Activated CD4-positive, alpha-beta T cell treated with anti-CD3 and anti-CD28 coated beads, Interleukin-2, Interleukin-6, amounts not matched to agents 100 ng/mL and 50 ng/mL, durations not matched to agents 16 hours and 8 hours (primary cell): Measurements from ENCODE around the gene RILP.

Experiments used
- DNase-seq: peaks from one replicate; pipeline ENCODE4 v3.0.0-alpha.2; 2020

Gene RILP

DNA sequence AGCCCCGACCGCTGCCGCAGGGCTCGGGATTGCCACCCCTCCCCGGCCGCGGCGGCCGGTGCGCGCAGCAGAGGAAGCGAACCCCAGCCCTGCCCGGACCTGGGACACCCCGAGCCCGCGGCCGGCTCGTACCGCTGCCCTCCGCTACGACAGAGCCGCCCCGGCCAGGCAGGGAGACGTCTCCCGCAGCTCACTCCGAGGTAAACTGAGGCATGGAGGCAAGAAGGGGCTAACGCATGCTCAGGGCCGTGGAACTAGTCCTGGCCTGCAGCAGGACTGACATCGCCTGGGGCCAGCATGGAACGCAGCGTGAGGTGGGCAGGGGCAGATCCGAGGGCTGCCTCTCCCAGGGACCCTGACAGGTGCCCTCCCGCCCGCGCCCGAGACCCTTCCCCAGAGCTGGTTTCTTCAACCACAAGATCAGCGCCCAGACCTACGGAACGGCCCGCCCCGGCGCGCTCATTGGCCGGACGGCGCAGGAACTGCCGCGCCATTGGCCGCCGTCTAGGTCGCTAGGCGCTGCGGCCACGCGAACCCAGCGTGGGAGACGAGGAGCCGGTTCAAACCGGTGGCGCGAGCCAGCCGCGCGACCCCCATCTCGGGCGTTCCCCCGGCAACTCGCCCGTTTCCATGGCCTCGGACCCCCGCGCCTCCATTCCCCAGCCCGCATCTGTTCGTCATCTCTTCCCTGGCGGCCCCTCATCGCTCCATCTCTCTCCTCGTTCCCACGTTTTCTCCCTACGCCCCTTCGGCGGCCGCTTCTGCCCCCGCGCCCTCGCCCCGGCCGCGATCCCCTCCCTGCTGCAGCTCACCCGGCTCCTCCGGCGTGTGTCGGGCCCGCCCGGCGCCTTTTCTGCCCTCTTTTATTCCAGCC, 21.4 kb downstream of the RILP start, which contains the start of gene SLC43A2:
Gene SLC43A2, minus strand, starts transcription at position 853 of the 874 bp plus-strand sequence. CDS start 960 bp downstream, outside the sequence.
- DNase-seq: peak; percentile 83

DNA sequence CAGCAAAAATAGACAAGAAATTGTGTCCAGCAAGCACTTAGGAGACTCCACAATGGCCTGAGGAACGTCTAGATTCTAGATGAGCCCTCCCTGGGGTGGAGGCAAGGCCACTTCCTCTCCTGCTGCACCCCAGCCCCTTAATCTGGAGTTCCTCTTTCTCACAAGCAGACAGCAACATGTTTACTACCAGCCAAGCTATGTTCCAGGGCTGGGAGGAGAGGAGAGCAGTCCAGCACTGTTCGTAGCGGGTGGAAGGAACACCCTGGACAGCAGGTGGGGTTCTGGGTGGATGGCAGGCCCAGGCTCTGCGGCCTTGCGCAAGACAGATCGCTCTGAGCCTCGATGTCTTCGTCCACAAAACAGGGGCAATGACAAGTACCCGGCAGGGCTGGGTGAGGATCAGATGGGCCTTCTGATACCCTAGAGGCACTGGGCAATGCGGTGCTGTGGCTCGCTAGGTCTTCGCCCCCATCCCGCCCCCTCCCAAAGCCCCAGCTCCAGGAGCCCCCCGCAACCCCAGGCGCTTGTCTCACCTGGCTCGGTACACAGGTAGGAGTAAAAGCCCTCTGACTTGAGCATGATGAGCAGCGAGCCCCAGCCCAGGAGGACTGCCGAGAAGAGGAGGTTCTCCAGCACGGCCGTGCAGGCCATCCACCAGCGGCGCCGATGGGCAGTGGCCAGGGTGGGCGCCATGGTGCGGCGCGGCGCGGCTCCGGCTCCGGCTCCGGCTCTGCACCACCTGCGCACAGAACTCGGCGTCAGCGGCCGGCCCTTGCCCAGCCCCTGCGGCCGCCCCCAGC, 22.3 kb downstream of the RILP start:
- DNase-seq: no peak

DNA sequence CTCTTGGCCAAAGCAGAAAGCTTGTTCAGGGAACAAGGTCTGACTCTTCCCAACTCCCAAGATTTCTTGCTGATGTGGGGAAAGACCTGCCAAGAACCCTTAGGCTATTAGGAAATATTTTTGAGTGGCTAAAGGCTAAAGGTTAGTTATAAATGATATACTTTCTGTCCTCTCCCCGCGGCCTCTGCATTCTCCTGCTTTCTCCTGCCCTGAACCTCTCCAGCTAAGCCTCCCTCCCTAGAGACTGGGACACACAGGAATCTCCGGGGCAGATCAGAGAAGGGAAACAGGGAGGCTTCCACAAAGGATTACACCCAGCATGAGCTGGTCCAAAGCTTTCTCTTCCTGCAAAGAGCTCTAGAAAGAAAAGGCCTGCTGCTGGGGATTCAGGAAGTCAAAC, 23.3 kb downstream of the RILP start:
- no peak for DNase-seq

DNA sequence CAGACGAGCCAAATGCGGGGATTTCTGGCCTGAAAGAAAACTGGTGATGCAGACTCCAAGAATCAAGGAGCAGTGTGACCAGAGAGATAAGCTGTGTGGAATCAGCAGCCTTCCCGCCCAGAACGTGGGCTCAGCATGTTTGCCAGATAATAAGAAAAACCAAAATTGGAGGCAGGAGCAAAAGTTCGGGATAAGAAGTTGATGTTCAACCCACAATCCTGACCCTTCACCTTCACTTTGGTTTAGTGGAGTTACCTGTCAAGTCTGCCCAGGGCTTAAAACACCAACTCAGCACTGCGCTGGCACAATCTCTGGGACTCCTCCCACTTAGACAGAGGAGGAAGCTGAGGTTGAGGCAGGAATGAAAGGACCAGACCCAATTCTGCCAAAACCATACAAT, 24.1 kb downstream of the RILP start:
- no peak for DNase-seq

DNA sequence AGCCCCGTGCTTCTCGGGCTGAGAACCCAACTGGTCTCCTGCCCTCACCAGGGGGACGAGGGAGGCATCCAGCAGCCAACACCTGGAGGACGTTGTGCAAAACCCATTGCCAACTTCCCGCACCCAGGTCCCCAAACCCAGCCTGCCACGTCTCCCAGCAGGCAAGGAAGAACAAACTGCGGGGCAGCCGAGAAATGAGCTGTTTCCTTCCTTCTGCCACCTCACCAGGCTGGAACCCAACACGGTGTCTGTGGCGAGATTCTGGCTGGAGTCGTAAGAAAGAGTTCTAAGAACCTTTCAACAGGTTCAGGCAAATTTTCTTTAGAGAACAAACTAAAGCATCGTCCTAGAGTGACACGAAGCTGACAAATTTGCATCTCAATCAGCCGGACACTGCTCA, 24.6 kb downstream of the RILP start:
- no peak for DNase-seq

DNA sequence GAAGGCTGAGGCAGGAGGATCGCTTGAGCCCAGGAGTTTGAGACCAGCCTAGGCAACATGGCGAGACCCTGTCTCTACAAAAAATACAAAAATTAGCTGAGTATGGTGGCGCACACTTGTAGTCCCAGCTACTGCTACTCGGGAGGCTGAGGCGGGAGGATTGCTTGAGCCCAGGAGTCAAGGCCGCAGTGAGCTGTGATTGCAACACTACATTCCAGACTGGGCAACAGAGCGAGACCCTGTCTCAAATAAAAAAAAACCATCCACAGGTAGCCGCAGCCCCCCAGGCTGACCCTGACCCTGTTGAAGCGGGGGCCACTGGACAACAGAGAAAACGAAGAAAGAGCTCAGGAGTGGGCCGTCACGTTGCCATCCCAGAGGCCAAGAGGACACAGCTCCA, 25.0 kb downstream of the RILP start:
- no peak for DNase-seq

DNA sequence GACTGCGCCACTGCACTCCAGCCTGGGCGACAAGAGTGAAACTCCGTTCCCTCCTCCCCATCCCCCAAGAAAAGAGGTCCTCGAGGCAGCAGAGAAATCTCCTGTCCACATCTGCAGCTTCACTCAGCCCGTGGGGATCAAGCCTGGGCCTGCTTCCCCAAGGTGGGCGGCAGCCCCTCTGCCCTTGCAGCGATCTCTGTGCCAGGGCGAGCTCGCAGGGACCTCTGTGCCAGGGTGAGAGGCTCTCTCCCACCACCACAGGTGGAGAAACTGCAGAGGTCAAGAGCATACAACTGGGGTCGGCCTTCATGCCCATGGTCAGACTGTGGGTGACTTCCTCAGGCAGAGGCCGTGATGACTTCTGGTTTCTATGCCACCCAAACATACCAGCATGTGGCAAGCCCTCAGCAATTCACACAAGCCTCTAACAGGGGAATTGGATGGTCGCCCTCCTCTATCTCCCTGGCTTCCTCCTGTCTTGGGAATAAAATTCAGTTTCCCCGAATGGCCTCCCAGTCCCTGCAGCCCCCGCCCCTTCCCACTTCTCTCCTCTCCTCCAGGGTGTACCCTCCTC, 26.5 kb downstream of the RILP start:
- DNase-seq: no peak

DNA sequence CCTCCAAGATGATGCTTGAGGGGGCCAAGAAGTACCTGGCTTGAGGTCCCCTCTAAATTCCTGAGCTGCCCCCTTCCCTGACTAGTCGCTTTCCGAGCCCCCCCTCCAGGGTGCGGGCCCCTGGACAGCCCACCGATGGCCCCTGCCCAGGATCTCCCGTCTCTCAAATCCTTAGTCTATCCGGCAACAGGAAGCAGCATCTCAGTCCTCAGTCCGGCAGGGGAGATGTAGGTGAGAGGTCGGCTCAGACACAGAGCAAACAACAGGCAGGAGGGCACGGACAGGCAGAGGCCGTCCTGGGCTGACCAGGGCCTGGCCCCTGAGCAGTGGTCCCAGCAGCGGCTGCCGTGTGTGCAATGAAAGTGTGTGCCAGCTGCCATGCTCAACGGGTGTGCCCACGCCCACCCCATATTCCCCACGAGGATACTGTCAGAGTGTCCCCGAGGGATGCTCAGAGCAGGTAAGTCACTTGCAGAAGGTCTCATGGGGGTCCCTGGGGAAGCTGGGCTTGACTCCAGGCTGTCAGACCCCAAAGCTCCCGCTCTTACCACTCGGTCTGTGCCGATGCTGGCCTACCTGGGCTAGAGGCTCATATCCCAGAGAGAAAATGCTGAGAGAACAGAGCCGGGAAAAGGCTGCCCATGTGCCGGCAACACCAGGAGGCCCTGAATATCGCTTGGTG, 28.3 kb downstream of the RILP start:
- DNase-seq: no peak

DNA sequence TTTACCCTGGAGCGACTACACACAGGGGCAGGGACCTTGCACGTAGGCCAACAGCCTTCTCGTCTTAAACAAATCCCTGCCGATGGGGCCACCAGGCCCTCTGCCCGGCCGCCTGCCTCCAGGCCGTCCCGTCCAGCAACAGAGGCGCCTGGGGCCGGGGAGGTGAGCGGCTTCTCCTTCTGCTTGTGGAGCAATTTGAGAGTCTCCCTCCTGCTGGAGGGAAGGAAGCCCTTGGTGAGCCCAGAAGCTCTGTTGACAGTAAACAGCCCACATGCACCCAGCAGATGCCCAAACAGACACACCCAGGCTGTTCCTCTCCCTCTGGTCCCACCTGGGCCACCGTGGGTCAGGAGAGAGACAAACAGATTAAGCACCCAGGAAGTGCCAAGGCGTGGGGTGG, 29.2 kb downstream of the RILP start:
- DNase-seq: no peak

DNA sequence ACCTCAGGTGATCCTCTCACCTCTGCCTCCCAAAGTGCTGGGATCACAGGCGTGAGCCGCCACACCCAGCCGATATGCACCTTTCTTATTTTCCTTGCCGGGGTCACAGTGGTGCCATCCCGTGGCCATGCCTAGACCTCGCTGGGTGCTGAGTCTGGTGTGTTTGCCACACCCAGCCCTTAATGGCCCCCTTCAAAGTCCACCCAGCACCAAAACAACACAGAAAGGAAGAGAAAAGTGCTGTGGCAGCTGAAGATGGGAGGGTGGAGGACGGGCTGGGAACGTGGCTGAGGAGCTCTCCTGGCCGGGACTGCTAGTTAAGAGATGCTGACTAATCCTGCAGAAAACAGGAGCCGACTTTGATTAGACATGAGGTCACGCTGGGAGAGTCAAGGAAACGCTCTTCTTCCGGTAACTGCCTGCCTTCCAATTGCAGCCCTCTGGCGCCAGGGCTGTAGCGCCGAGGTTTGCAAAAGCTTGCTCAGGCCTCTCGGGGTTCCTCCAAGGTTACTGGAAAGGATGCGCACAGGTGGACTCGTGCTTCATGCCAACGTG, 32.0 kb downstream of the RILP start:
- no peak for DNase-seq

DNA sequence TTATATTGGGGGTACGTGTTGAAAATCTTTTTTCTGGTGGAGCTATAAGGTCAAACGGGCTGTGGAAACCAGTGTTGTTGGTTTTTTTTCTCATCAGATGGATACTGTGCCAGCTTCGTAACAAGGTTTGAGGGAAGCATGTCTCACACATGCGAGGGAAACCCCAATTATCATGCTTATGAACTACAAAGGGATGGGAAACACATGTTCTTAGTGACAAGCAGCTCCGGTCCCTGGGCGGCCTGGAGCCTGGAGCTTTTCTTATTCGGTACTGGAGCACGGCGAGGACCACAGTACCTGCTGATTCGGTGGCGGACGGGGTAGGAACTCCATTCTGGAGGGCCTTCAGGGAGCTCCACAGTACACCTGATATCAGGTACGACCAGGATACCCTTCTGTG, 33.6 kb downstream of the RILP start:
- DNase-seq: no peak

DNA sequence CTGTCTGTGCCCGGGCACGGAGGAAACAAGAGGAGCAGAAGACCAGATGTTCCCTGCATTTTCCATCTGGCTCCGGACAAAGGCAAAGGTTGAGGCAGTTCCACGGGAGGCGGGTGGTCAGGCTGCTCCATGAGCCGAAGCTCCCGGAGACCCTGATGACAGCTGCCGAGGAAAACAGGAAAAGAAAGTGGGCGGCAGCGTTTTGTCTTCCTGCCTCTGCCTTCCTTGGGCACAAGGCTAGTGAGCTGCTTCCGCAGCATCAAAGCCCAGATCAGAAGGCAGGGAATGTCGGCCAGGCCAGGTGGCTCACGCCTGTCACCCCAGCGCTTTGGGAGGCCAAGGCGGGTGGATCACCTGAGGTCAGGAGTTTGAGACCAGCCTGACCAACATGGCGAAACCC, 37.3 kb downstream of the RILP start:
- DNase-seq: no peak

DNA sequence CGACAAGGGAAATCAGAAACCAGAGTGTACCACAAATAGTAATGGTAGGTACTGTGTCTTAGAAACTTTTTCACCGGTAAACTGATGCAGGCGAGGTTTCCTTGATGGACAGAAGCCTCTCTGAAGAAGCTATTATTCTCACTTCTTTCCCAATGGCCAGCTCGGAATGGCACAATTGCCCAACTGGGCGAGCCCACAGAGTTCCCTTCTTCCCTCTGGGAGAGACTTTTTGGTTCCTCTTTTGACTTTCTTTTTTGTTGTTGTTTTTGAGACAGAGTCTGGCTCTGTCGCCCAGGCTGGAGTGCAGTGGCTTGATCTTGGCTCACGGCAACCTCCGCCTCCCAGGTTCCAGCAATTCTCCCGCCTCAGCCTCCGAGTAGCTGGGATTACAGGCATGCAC, 38.0 kb downstream of the RILP start:
- no peak for DNase-seq

DNA sequence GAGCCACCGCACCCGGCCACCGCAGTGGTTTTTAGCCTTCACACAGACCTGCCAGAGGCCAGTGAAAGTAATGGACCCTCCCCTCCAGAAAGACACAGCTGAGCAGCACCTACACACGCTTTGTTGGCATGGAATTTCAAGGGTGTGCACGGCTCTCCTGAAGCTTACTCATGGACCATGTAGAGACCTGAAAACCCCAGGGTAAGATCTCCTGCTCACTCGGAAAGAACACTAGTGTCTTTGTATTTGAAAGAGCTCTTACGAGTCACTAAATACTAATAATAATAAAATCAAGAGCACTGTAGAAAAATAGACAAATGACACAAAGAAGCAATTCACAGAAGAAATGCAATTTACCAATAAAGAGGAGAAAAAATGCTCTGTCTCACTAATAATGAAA, 41.0 kb downstream of the RILP start:
- DNase-seq: no peak

DNA sequence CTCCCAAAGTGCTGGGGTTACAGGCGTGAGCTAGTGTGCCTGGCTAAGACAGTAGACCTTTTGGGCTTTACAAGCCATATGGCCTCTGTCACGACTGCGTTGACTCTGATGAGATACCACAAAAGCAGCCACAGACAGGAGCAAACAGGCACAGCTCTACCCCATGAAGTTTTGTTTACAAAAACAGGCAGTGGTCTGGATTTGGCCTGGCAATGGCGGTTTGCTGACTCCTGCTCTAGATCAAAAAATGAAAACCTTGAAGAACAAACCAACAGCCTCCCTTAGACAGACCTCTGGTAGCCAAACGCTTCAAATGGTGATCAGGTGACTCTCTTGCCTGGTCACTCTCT, 41.7 kb downstream of the RILP start:
- no peak for DNase-seq

DNA sequence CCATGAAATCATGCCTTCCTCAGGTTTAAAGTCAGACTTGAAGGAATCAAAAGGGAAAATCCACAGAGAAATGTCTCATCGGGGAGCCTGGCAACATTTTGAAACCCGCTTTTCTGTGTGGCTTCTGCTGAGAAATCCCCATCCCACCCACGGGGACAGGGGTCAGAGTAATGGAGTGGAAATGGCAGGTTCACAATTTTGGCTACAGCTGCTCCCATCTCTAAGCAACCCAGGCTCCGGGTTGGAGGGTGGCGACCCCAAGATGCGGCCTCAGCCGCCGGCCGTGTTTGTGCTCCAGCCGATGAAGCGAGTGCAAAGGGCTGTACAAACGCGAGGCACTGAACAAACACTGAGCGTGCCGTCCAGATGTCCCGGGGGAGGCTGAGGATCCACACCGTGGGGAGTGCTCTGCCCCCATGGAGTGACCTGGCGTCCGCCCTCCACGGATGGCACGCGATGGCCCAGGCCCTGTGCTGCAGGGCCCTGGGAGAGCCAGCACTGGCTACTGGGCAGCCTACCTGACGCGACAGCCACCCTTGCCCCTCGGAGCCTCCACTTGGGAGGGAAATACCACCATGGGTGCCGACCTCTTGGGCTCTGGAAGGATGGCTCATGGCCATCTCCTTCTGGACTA, 43.2 kb downstream of the RILP start:
- no peak for DNase-seq

DNA sequence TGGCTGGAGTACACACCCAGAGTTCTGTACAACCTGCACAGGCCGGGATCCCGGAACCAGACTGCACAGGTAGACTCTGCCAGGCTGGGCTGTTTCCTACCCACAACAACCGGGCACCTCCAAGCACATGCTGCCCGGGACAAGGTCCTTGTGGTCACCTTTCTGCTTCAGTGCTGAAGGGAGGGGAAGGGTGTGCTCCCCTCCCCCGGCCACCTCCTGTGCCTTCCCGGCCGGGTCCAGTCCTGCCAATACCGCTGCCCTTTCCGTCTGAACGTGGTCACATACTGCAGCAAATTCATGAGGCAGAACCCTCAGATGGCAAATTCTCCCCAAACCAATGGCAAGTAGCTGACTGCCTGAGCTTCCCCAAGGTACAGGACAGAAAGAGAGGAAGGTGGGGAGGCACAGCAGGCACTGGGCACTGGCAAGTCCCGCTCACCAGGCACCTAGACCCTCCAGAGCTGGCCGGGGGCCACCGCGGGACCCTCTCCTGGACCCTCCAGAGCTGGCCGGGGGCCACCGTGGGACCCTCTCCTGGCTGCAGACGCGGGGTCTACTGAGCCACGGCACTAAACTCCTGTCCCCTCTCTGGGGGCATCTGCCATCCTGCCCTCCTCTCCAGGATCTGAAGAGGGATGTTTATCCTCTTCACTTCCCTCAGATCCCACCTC, 43.9 kb downstream of the RILP start:
- DNase-seq: no peak

DNA sequence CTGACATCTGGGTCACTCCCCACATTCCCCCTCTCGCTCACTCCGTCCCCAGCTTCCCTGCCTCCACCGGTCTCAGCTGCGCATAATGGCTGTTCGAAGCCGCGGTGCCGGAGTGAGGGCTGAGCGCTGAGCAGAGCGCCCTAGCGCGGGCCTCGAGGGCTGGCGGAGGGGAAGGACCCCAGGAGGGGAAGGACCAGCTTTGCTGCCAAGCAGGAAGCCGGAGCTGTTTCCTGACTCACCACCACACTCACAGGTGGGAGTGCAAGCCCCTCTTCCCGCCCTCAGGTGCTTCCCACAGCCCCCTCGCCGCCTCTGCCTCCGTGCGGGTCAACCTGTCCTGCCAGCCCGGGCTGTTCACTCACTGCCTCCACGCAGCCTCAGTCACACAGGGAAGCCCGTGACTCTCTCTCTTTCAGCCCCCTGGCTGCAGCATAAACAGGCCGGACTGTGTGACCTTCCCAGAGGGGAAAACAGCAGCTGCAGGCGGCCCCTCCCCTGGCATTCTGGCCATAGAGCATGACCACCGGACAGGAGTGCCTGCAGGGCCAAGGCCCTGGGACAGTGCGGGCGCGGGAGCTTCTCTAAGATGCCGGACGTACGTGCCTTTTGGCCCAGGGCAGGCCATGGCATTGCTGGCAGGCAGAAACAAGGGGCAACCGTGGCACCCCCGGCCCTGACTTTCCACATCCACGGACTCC, 44.7 kb downstream of the RILP start:
- no peak for DNase-seq

DNA sequence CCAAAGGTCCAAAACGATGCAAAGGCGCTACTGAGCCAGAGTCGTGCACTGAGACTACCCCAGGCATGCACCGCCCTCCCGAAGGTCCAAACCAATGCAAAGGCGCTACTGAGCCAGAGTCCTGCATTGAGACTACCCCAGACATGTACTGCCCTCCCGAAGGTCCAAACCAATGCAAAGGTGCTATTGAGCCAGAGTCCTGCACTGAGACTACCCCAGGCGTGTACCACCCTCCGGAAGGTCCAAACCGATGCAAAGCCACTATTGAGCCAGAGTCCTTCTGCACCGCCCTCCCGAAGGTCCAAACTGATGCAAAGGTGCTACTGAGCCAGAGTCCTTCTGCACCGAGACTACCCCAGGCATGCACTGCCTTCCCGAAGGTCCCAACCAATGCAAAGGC, 48.1 kb downstream of the RILP start:
- no peak for DNase-seq

DNA sequence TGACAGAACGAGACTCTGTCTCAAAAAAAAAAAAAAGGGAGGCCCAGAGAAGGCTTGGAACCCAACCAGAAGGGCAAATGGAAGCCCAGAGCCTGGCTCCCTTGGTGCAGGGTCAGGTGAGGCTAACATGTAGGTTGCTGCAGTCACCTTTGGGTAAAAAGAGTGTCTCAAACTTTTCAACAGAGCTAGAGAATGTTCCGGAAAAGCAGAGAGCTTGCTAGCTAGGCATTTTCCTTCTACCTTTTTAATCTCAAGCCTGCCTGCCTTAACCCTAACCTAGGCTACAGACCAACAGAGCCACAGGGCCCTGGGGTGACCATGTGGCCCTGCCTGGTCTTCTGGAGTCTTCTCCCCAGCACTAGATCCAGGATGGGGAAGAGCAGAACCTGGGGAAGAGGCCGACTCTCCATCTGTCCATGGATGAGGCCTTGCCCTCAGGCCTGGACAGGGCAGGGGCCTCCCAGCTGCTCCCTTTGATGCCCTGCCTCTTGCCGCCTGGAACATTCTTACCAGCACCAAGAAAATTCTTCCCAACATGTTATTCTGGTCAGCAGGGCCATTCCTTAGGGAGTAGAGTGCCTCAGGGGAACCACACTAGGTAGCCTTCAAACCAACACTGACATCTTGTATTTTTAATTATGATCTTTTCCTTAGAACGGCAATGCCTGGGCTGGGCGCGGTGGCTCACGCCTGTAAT, 51.1 kb downstream of the RILP start:
- no peak for DNase-seq
